Gastrocnemius medialis (tissue), 4 donors: ENCODE data around the gene JAG1.

Source experiments
- POLR2A ChIP-seq, 2 donors: fragments of 450-650 bp; IDR thresholded peaks; one replicate each; pipeline ENCODE4 v1.6.1; 2017; ENCODE audit warnings: antibody characterized with exemption in 2 of 2, mild to moderate bottlenecking in 2 of 2, moderate library complexity in 2 of 2
- TF ChIP-seq, protein P1 (sequence below), 5 experiments: fragments of 450-650 bp in 3 of 5; fragments of 200-600 bp in 2 of 5; sonication (generic) in 2 of 5; IDR thresholded peaks in 4 of 5; conservative IDR thresholded peaks in 1 of 5; 1 replicate in 4 of 5; 2 replicates in 1 of 5; pipeline ENCODE4 v1.5.1; 2016 to 2019; ENCODE audit warnings: antibody characterized with exemption in 5 of 5, mild to moderate bottlenecking in 3 of 5, moderate library complexity in 3 of 5

- TF ChIP-seq, protein P1, sequence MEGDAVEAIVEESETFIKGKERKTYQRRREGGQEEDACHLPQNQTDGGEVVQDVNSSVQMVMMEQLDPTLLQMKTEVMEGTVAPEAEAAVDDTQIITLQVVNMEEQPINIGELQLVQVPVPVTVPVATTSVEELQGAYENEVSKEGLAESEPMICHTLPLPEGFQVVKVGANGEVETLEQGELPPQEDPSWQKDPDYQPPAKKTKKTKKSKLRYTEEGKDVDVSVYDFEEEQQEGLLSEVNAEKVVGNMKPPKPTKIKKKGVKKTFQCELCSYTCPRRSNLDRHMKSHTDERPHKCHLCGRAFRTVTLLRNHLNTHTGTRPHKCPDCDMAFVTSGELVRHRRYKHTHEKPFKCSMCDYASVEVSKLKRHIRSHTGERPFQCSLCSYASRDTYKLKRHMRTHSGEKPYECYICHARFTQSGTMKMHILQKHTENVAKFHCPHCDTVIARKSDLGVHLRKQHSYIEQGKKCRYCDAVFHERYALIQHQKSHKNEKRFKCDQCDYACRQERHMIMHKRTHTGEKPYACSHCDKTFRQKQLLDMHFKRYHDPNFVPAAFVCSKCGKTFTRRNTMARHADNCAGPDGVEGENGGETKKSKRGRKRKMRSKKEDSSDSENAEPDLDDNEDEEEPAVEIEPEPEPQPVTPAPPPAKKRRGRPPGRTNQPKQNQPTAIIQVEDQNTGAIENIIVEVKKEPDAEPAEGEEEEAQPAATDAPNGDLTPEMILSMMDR (IDR thresholded peaks at IDR 0.05 in 4 of 5, conservative IDR thresholded peaks at IDR 0.05 in 1 of 5): no peak
- no peak for TF ChIP-seq POLR2A (IDR thresholded peaks at IDR 0.05)
These were observed 32.1 kb upstream of the JAG1 start for GRCh38 chr20:10705801-10706459.
